ENCODE data around the gene SH3RF1. TPM values are rescaled to one million over a fixed set of nuclear protein-coding genes. Genes with fewer than 3 reads are reported as not detected.

Gene SH3RF1
- total RNA-seq, 1 experiment from 2014 or later = 5.8 TPM

- no peak for DNase-seq
- H3K4me3 ChIP-seq = no peak overlapping the region
- no peaks in the 10 kb centered on the region for H3K9me3 ChIP-seq (replicated peaks)
- H3K27me3 ChIP-seq = no peaks in the 10 kb centered on the region
- no peaks in the 10 kb centered on the region for H3K36me3 ChIP-seq
- H3K4me1 ChIP-seq = no peaks in the 10 kb centered on the region
- no peak overlapping the region for H3K27ac ChIP-seq
Observed at GRCh38 chr4:169150806-169151205, 120.0 kb downstream of the SH3RF1 start.

GRCh38 chr4:169148885-169149284 is 121.9 kb downstream of the SH3RF1 start:
- Histone ChIP-seq H3K4me1 (no peaks in the 10 kb centered on the region), H3K36me3 (no peaks in the 10 kb centered on the region), H3K27me3 (no peaks in the 10 kb centered on the region), H3K27ac (no peak overlapping the region), H3K9me3 (replicated peaks) (no peaks in the 10 kb centered on the region), H3K4me3 (no peak overlapping the region)
- DNase-seq = no peak

GRCh38 chr4:169147191-169147590 is 123.6 kb downstream of the SH3RF1 start:
- Histone ChIP-seq H3K27me3 (no peaks in the 10 kb centered on the region), H3K4me1 (no peaks in the 10 kb centered on the region), H3K4me3 (no peak overlapping the region), H3K27ac (no peak overlapping the region), H3K36me3 (no peaks in the 10 kb centered on the region), H3K9me3 (replicated peaks) (no peaks in the 10 kb centered on the region)
- no peak for DNase-seq

- no peak for DNase-seq
- H3K27me3 ChIP-seq = no peaks in the 10 kb centered on the region
Observed at GRCh38 chr4:169144061-169144600, 126.6 kb downstream of the SH3RF1 start.

GRCh38 chr4:169143335-169143734 is 127.4 kb downstream of the SH3RF1 start:
- no peaks in the 10 kb centered on the region for H3K27me3 ChIP-seq
- no peaks in the 10 kb centered on the region for H3K4me1 ChIP-seq
- H3K9me3 ChIP-seq (replicated peaks) = no peaks in the 10 kb centered on the region
- H3K4me3 ChIP-seq = no peak overlapping the region
- no peak overlapping the region for H3K27ac ChIP-seq
- H3K36me3 ChIP-seq = no peaks in the 10 kb centered on the region
- DNase-seq = no peak

More at GRCh38 chr4:169144061-169144600, 126.6 kb downstream of the SH3RF1 start:
- no peaks in the 10 kb centered on the region for H3K4me1 ChIP-seq
- H3K36me3 ChIP-seq = no peaks in the 10 kb centered on the region
- no peak overlapping the region for H3K4me3 ChIP-seq
- no peak overlapping the region for H3K27ac ChIP-seq
- H3K9me3 ChIP-seq (replicated peaks) = no peaks in the 10 kb centered on the region

- H3K27me3 ChIP-seq = no peaks in the 10 kb centered on the region
- no peak overlapping the region for H3K4me3 ChIP-seq
- DNase-seq = no peak
- no peaks in the 10 kb centered on the region for H3K4me1 ChIP-seq
- no peaks in the 10 kb centered on the region for H3K36me3 ChIP-seq
- H3K27ac ChIP-seq = no peak overlapping the region
- H3K9me3 ChIP-seq (replicated peaks) = no peaks in the 10 kb centered on the region
Observed at GRCh38 chr4:169142906-169143305, 127.8 kb downstream of the SH3RF1 start.

GRCh38 chr4:169142391-169142790 is 128.4 kb downstream of the SH3RF1 start:
- no peaks in the 10 kb centered on the region for H3K36me3 ChIP-seq
- no peak overlapping the region for H3K4me3 ChIP-seq
- H3K4me1 ChIP-seq = no peaks in the 10 kb centered on the region
- no peaks in the 10 kb centered on the region for H3K27me3 ChIP-seq
- H3K27ac ChIP-seq = no peak overlapping the region
- DNase-seq = no peak
- no peaks in the 10 kb centered on the region for H3K9me3 ChIP-seq (replicated peaks)

GRCh38 chr4:169139021-169139420 is 131.7 kb downstream of the SH3RF1 start:
- Histone ChIP-seq H3K27ac (no peak overlapping the region), H3K4me3 (no peak overlapping the region), H3K36me3 (no peaks in the 10 kb centered on the region; the same call in 1 of the 2 replicates), H3K27me3 (no peaks in the 10 kb centered on the region), H3K4me1 (no peaks in the 10 kb centered on the region), H3K9me3 (replicated peaks) (no peaks in the 10 kb centered on the region)
- no peak for DNase-seq

- no peaks in the 10 kb centered on the region for H3K9me3 ChIP-seq (replicated peaks)
- H3K4me3 ChIP-seq = no peak overlapping the region
- H3K36me3 ChIP-seq = no peaks in the 10 kb centered on the region; the same call in 1 of the 2 replicates
- H3K4me1 ChIP-seq = no peaks in the 10 kb centered on the region
- DNase-seq = no peak
- H3K27me3 ChIP-seq = no peaks in the 10 kb centered on the region
- H3K27ac ChIP-seq = no peak overlapping the region
Observed at GRCh38 chr4:169137558-169137920, 133.2 kb downstream of the SH3RF1 start.

GRCh38 chr4:169136796-169137557 is 133.8 kb downstream of the SH3RF1 start:
- Histone ChIP-seq H3K27ac (no peak overlapping the region), H3K36me3 (no peaks in the 10 kb centered on the region; the same call in 1 of the 2 replicates)

GRCh38 chr4:169136330-169136729 is 134.4 kb downstream of the SH3RF1 start:
- no peak overlapping the region for H3K4me3 ChIP-seq
- no peaks in the 10 kb centered on the region for H3K9me3 ChIP-seq (replicated peaks)
- no peak overlapping the region for H3K27ac ChIP-seq
- no peak for DNase-seq
- no peaks in the 10 kb centered on the region for H3K4me1 ChIP-seq
- H3K36me3 ChIP-seq = no peaks in the 10 kb centered on the region; the same call in 1 of the 2 replicates
- no peaks in the 10 kb centered on the region for H3K27me3 ChIP-seq

More at GRCh38 chr4:169136796-169137557, 133.8 kb downstream of the SH3RF1 start:
- no peak for DNase-seq
- Histone ChIP-seq H3K27me3 (no peaks in the 10 kb centered on the region), H3K9me3 (replicated peaks) (no peaks in the 10 kb centered on the region), H3K4me1 (no peaks in the 10 kb centered on the region), H3K4me3 (no peak overlapping the region)

GRCh38 chr4:169135776-169136175 is 135.0 kb downstream of the SH3RF1 start:
- no peaks in the 10 kb centered on the region for H3K27me3 ChIP-seq
- H3K9me3 ChIP-seq (replicated peaks) = no peaks in the 10 kb centered on the region
- DNase-seq = no peak
- no peak overlapping the region for H3K4me3 ChIP-seq
- no peak overlapping the region for H3K27ac ChIP-seq
- H3K4me1 ChIP-seq = no peaks in the 10 kb centered on the region
- H3K36me3 ChIP-seq = no peaks in the 10 kb centered on the region; the same call in 1 of the 2 replicates

- no peaks in the 10 kb centered on the region; the same call in 1 of the 2 replicates for H3K36me3 ChIP-seq
- H3K27ac ChIP-seq = no peak overlapping the region
- H3K9me3 ChIP-seq (replicated peaks) = no peaks in the 10 kb centered on the region
- DNase-seq = no peak
- H3K27me3 ChIP-seq = no peaks in the 10 kb centered on the region
- H3K4me1 ChIP-seq = no peaks in the 10 kb centered on the region
- no peak overlapping the region for H3K4me3 ChIP-seq
Observed at GRCh38 chr4:169133932-169134331, 136.8 kb downstream of the SH3RF1 start.

GRCh38 chr4:169132561-169133305 is 138.0 kb downstream of the SH3RF1 start:
- H3K27me3 ChIP-seq = no peaks in the 10 kb centered on the region
- no peak overlapping the region for H3K4me3 ChIP-seq
- no peaks in the 10 kb centered on the region for H3K9me3 ChIP-seq (replicated peaks)
- DNase-seq = no peak
- H3K27ac ChIP-seq = no peak overlapping the region
- no peaks in the 10 kb centered on the region for H3K4me1 ChIP-seq
- no peaks in the 10 kb centered on the region; the same call in 1 of the 2 replicates for H3K36me3 ChIP-seq

GRCh38 chr4:169131556-169132208 is 139.1 kb downstream of the SH3RF1 start:
- Histone ChIP-seq H3K4me3 (no peak overlapping the region), H3K27ac (no peak overlapping the region), H3K36me3 (no peaks in the 10 kb centered on the region; the same call in 1 of the 2 replicates), H3K9me3 (replicated peaks) (no peaks in the 10 kb centered on the region), H3K27me3 (no peaks in the 10 kb centered on the region), H3K4me1 (no peaks in the 10 kb centered on the region)
- DNase-seq = no peak
